Glomerular endothelial cell (primary cell): ENCODE data around the gene BPIFB4. TPM values are rescaled to one million over a fixed set of nuclear protein-coding genes. Genes with fewer than 3 reads are reported as not detected.
"Not testable (repeated sequence)": the region's sequence is repeated elsewhere in the genome, so short reads cannot be mapped to it uniquely, and the experiment has no call there.

Source experiments
- DNase-seq: peaks from one replicate; pipeline ENCODE4 v3.0.0-alpha.2; 2011; ENCODE audit warnings: low read depth, low spot score; ENCODE audit errors: extremely low read depth
- total RNA-seq: library from RNA; depleted of rRNA; stranded (reverse); fragments of >200 nt; gene quantifications from 2 replicates; pipeline ENCODE4 v1.2.3, GENCODE V29; 2015

The BPIFB4 gene
- total RNA-seq, 1 donor from 2014 or later, result not detected

- no peak for DNase-seq
These were observed 4.3 kb downstream of the BPIFB4 start for GRCh38 chr20:33083544-33084340.

GRCh38 chr20:33084722-33085121 lies 5.3 kb downstream of the BPIFB4 start:
- no peak for DNase-seq

GRCh38 chr20:33086052-33086722 lies 6.7 kb downstream of the BPIFB4 start:
- no peak for DNase-seq

GRCh38 chr20:33091147-33091546 lies 11.7 kb downstream of the BPIFB4 start:
- no peak for DNase-seq

- DNase-seq, result no peak
These were observed 12.2 kb downstream of the BPIFB4 start for GRCh38 chr20:33091693-33092092.

GRCh38 chr20:33092361-33092760 lies 12.9 kb downstream of the BPIFB4 start:
- no peak for DNase-seq

GRCh38 chr20:33093074-33093473 lies 13.6 kb downstream of the BPIFB4 start:
- no peak for DNase-seq

- DNase-seq, result no peak
These were observed 14.1 kb downstream of the BPIFB4 start for GRCh38 chr20:33093582-33093981.

- no peak for DNase-seq
These were observed 15.8 kb downstream of the BPIFB4 start for GRCh38 chr20:33095249-33095648.

GRCh38 chr20:33095902-33096584 lies 16.6 kb downstream of the BPIFB4 start:
- DNase-seq, result peak; percentile 20

GRCh38 chr20:33097001-33097400 lies 17.6 kb downstream of the BPIFB4 start:
- DNase-seq, result no peak

- DNase-seq, result no peak
These were observed 20.5 kb downstream of the BPIFB4 start for GRCh38 chr20:33099843-33100538.

GRCh38 chr20:33103556-33103955 lies 24.1 kb downstream of the BPIFB4 start:
- no peak for DNase-seq

- DNase-seq, result no peak
These were observed 24.9 kb downstream of the BPIFB4 start for GRCh38 chr20:33104336-33104735.

GRCh38 chr20:33105316-33105924 lies 26.0 kb downstream of the BPIFB4 start:
- no peak for DNase-seq

- not testable (repeated sequence) for DNase-seq
These were observed 26.7 kb downstream of the BPIFB4 start for GRCh38 chr20:33106058-33106620.

- no peak for DNase-seq
These were observed 29.2 kb downstream of the BPIFB4 start for GRCh38 chr20:33108661-33109060.

GRCh38 chr20:33110147-33110825 lies 30.8 kb downstream of the BPIFB4 start:
- DNase-seq, result no peak

- DNase-seq, result no peak
These were observed 31.9 kb downstream of the BPIFB4 start for GRCh38 chr20:33111306-33111705.
